NB4 (cell line): ENCODE measurements around the gene GNA14.

ENCODE experiments used
- DNase-seq: peaks from one replicate; pipeline ENCODE4 v3.0.0; 2010; ENCODE audit warnings: low read depth
- H3K4me3 ChIP-seq: one replicate; pipeline ENCODE4 v1.5.1; 2011; ENCODE audit warnings: mild to moderate bottlenecking, low read depth, low read length, moderate library complexity
- CTCF ChIP-seq: IDR thresholded peaks from one replicate; pipeline ENCODE4 v1.5.1; 2012; ENCODE audit warnings: low read depth, low read length
- MAX ChIP-seq: IDR thresholded peaks from 2 replicates; pipeline ENCODE4 v1.6.1; 2011; ENCODE audit warnings: low read depth, low read length
- MYC ChIP-seq: IDR thresholded peaks from 2 replicates; pipeline ENCODE4 v1.6.1; 2011; ENCODE audit warnings: low read depth, low read length
- POLR2A ChIP-seq: IDR thresholded peaks from 2 replicates; pipeline ENCODE4 v1.6.1; 2011; ENCODE audit warnings: mild to moderate bottlenecking; ENCODE audit not compliant: insufficient read length; ENCODE audit errors: extremely low read depth

Gene GNA14

DNA sequence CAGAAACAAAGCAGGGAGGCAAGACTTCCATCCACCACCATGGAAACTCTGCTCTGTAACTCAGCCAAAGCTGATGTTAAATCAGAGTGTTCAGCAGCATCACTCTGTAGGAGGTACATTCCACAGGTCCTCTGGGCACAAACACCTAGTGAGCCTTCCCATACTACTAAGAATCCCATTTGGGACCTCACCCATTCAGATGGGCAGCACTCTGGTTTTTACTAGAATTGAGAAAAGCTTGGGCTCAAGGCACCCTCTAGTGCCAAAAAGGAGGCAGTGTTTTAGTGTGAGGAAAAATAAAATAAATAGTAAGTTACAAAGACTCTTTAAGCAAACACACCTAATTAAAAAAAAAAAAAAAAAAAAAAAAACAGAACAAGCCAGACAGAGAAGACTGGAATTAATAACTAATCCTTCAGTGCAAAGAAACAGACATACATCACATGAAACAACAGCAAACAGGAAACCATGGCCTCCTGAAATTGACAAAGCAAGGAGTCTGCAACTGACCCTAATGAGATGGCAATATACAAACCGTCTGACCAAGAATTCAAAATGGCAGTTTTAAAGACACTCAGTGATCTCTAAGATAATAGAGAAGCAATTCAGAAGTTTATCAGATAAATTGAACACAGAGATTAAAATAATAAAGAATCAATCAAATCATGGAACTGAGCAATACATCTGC, 159.5 kb downstream of the GNA14 start:
- peak; percentile 29 for DNase-seq
- TF ChIP-seq CTCF (peak; percentile 39), POLR2A (no peak)

GRCh38 chr9:77486968-77487367, 161.2 kb downstream of the GNA14 start:
- TF ChIP-seq MAX (no peak), POLR2A (no peak), CTCF (no peak), MYC (no peak)
- no peak overlapping the region for H3K4me3 ChIP-seq
- DNase-seq: no peak

More for the DNA sequence above, 159.5 kb downstream of the GNA14 start:
- H3K4me3 ChIP-seq: no peak overlapping the region

DNA sequence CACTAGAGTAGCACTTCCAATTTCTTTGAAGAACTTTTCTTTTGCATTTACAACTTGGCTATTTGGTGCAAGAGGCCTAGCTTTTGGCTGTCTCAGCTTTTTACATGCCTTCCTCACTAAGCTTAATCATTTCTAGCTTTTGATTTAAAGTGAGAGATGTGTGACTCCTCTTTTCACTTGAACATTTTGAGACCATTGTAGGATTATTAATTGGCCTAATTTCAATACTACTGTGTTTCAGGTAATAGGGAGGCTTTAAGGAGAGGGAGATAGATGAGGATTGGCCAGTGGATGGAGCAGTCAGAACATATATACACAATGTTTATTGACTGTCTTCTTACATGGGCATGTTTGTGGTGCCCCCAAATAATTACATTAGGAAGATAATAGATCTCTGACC, 161.7 kb downstream of the GNA14 start:
- DNase-seq: no peak
- TF ChIP-seq CTCF (no peak), MAX (no peak), POLR2A (no peak), MYC (no peak)
- H3K4me3 ChIP-seq: no peak overlapping the region

GRCh38 chr9:77475641-77476473, 172.3 kb downstream of the GNA14 start:
- no peak overlapping the region for H3K4me3 ChIP-seq
- TF ChIP-seq MAX: no peak
- TF ChIP-seq MYC: no peak
- TF ChIP-seq CTCF: no peak
- no peak for TF ChIP-seq POLR2A
- DNase-seq: no peak

DNA sequence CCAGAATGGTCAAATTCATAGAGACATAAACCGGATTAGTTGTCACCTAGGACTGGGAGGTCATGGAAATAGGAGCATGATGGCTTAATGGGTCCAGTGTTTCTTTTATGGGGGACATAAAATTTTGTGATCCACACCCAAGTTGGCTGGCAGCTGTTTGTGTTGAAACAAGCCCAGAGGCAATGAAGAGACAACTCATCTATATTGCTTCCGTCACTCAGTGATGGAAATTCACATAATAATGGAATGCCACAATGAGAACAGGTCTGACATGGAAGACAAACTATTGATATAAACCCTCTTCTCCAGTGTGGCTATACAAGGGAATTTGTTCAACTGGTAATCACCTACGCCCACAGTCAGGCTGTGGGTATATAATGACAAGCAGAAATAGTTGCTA, 173.2 kb downstream of the GNA14 start:
- no peak for DNase-seq
- no peak overlapping the region for H3K4me3 ChIP-seq
- TF ChIP-seq CTCF (no peak), POLR2A (no peak), MAX (no peak), MYC (no peak)
